ENCODE data around the gene CNOT1.
"Not testable (repeated sequence)": the region's sequence is repeated elsewhere in the genome, so short reads cannot be mapped to it uniquely, and the experiment has no call there.

The CNOT1 gene

GRCh38 chr16:58500430-58501241 is 129.0 kb downstream of the CNOT1 start:
- DNase-seq: peak; percentile 38

DNA sequence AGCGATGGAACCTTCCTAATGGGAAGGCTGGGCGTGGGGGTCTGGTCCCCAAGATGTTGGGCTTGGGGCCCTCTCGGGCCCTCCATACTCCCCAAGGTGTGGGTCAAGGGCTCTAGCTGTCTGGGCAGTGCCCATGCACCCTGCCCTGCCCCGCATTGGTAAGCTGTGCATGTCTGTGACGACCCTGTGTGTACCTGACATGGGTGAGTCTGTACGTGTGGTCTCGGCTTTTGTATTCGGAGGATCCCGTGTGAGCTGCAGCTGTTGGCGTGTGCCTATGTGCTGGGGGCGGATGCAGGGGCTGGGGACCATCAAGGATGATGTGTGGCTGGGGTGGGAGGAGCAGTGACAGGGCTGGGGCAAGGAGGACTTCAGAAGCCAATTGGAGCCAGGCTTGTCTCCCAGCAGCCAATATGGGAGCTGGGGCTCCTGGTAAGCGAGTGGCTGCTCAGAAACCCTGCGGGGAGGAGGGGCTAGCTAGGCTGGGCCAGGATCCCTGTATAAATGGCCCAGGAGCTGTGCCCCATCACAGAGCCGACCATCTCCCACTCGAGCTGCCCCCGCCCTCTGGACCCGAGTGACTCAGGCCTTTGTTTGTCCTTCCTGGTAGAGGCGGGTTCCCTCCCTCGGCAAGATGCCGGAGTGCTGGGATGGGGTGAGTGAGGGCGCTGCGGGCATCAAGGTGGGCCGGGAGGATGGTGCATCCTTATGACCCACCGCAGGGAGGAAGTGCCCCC is 129.8 kb downstream of the CNOT1 start, which contains the start of gene NDRG4:
Gene NDRG4, plus strand, starts transcription at position 529 of the 737 bp plus-strand sequence. Its CDS starts 106 bp downstream, at position 635.
- peak; percentile 43 for DNase-seq

DNA sequence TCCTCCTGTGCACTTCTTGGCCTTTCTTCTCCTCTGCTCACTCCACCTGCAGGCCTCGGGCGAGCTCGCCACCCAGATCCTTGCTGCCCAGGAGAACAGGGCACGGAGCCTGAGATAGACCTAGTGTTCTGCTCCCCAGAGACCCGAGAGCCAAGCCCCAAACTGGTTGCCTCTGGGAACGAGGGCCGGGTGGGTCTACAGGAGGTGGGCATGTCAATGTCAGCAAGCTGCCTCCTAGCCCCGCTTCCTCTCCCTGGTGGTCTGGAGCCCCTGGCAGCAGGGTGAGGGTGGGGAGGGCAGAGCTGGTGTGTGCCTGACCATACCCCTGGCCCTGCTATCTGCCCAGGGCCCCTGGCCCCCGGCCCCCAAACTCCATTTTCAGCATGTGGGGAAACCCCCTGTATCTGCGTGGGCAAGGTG is 130.5 kb downstream of the CNOT1 start:
- DNase-seq: no peak

- DNase-seq: no peak
These were observed 131.1 kb downstream of the CNOT1 start for GRCh38 chr16:58498341-58499091.

GRCh38 chr16:58497935-58498334 is 131.7 kb downstream of the CNOT1 start:
- DNase-seq: no peak

DNA sequence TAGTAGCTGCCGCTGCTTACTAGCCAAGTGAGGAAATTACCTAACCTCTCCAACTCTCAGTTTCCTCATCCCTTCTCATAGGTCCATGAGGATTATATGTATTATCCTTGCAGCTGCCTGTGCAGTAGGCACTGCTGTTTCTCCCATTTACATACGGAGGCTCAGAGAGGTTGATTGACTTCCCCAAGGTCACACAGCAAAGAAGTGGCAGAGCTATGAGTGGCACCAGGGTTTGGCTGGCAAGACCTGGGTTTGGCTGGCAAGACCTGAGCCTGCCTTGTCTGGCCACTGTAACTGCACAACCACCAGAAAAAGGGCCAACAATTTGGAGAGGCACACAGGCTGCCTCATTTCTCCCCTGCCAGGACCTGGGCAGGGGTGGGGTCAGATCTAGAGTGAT is 132.2 kb downstream of the CNOT1 start:
- no peak for DNase-seq

DNA sequence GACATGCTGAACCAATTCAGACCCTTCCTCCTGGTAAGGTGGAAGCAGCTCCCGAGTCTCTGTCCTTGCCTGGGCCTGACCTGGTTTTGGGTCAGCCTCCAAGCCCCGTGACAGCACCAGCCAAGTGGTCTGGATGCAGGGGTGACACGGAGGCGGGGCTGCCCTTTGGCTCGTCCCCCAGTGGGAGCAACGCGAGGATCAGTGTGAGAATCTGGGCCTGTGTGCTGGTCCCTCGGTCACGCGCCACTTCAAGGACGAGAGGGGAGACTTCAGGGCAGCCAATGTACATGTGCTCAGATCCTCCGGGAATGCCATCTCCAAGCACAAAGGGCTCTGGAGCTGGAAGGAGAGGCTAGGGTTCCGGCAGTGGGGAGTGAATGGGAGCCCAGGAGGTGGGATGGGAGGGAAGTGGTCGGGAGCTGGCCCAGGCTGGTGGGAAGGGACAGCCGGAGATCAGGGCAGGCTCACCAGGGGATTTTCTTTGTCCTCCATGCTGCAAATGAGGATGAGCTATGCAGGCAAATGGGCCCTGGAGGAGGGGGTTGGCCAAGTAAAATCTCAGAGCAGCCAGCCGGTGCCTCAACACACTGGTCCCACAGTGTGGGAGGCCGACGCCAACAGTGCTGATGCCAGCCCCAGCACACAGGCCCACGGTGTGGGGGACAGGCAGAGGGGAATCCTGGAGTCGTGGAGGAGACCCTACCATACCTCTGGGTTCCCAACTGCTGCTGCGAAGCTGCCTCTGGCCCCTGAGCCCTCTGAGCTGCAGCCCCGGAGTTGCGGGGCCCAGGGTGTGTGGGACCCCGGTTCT is 133.9 kb downstream of the CNOT1 start:
- no peak for DNase-seq

DNA sequence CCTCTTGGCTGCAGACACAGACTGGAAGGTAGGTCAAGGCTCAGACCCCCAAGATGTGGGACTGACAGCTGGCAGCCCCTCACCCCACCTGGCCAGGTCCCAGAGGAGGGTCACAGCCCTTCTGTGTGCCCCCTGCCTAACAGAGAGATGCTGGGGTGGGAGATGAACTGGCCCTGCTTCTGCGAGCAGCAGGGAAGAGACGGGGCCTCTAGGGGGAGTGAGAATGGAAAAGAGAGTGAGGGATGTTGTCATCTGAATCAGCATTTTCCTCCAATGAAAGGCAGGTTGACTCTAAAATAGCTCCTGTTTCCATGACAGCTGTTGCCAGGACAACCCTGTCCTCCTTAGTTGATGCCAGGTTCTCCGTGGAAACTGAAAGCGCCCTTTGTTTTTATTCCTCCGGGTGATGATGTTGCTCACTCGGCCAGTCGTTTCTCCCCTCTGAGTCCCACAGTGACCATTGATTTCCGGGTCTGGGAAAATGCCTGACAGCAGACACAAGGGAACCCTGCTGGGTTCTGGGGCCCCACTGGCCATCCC is 134.6 kb downstream of the CNOT1 start:
- peak; percentile 54 for DNase-seq

GRCh38 chr16:58493756-58494431 is 135.7 kb downstream of the CNOT1 start:
- no peak for DNase-seq

GRCh38 chr16:58492735-58493134 is 136.9 kb downstream of the CNOT1 start:
- no peak for DNase-seq

GRCh38 chr16:58492066-58492465 is 137.6 kb downstream of the CNOT1 start:
- no peak for DNase-seq

DNA sequence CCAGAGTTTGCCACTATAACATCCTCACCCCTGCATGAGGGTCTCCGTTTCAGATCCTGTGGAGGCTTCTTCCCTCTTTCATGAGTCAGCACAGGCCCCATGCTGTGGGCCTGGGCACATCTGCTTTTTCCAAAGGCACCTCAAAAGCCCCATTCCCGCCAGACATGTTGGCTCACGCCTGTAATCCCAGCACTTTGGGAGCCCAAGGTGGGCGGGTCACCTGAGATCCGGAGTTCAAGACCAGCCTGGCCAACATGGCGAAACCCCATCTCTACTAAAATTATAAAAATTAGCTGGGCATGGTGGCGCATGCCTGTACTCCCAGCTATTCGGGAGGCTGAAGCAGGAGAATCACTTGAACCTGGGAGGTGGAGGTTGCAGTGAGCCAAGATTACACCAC is 139.1 kb downstream of the CNOT1 start:
- not testable (repeated sequence) for DNase-seq

DNA sequence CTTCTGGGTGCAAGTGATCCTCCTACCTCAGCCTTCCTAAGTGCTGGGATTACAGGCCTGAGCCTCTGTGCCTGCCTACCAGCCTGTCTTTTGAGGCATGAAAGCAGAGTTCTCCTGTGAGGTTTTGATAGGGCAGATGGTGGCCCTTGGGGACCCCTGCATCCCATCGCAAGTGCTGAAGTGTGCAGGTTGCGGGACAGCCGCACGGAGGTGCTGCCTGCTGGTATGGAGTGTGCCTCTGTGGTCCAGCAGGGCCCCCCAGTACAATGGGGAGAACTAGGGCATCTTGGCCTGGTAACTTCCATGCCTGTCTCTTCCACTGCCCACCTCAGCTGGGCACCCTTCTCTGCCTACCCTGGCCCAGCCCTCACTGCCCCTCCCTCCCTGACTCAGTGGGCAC is 139.6 kb downstream of the CNOT1 start:
- no peak for DNase-seq

GRCh38 chr16:58488531-58488930 is 141.1 kb downstream of the CNOT1 start:
- DNase-seq: no peak

GRCh38 chr16:58487566-58488351 is 141.9 kb downstream of the CNOT1 start:
- peak; percentile 71 for DNase-seq

- DNase-seq: no peak
These were observed 144.3 kb downstream of the CNOT1 start for GRCh38 chr16:58485184-58485887.

- DNase-seq: no peak
These were observed 147.7 kb downstream of the CNOT1 start for GRCh38 chr16:58481931-58482330.

DNA sequence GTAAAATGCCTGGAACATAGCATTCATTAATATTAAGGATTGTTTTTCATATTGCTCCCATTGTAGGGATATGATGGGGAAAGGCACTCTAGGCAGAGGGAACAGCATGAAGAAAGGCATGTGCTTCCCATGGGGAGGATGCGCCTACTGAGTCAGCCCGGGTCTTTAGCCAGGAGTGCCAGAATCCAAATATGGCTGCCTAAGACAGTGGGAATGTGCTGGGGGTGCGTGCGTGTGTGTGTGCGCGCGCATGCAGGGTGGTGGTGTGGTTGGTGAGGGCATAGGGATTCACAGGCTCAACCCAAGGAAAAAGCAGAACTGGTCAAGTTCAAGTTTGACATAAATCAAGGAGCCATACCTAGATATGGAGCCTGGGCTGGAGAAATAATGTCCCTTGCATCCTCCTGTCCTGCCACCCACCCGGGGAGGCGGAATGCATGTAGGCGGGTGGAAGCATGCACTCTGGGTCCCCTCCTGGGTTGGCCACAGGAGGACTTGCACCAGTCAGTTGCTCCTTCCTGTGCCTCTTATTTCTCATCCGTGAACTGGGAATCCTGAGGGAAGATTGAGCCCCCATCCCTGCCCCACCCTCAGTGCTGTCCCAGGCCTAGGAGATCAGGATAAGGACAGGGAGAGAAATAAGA is 148.3 kb downstream of the CNOT1 start:
- no peak for DNase-seq

- DNase-seq: no peak
These were observed 151.2 kb downstream of the CNOT1 start for GRCh38 chr16:58478427-58478826.

DNA sequence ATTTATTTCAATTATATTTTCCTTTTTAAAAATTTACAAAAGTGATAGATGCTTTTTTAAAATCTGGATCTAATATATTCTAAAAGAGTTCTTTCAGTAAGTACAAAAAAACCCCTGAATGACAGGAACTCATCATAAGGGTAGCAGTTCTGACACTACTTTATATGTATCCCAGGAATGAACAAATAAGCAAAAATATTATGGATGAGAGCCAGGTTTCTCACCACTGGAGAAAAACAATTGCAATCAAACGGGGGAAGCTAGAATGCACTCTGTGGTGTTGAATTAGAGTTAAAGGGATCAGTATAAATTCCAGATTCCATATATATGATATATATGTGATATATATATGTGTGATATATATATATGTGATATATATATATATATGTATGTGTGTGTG is 152.8 kb downstream of the CNOT1 start:
- no peak for DNase-seq
